M059J (cell line): Measurements from ENCODE around the gene PIMREG. TPM values are rescaled to one million over a fixed set of nuclear protein-coding genes. Genes with fewer than 3 reads are reported as not detected.
A peak's percentile ranks its signal among the peaks of the same experiment; 100 is the strongest.

Experiments used
- DNase-seq: peaks from one replicate; pipeline ENCODE4 v3.0.0-alpha.2; 2012; ENCODE audit warnings: low read depth
- total RNA-seq: library from RNA; depleted of rRNA; stranded (reverse); fragments of >200 nt; shearing (Covaris generic); gene quantifications from 2 replicates; pipeline ENCODE4 v1.2.3, GENCODE V29; 2014; rRNA removed

Gene PIMREG
- 76.1 and 87.3 TPM in 2 replicates for total RNA-seq

DNA sequence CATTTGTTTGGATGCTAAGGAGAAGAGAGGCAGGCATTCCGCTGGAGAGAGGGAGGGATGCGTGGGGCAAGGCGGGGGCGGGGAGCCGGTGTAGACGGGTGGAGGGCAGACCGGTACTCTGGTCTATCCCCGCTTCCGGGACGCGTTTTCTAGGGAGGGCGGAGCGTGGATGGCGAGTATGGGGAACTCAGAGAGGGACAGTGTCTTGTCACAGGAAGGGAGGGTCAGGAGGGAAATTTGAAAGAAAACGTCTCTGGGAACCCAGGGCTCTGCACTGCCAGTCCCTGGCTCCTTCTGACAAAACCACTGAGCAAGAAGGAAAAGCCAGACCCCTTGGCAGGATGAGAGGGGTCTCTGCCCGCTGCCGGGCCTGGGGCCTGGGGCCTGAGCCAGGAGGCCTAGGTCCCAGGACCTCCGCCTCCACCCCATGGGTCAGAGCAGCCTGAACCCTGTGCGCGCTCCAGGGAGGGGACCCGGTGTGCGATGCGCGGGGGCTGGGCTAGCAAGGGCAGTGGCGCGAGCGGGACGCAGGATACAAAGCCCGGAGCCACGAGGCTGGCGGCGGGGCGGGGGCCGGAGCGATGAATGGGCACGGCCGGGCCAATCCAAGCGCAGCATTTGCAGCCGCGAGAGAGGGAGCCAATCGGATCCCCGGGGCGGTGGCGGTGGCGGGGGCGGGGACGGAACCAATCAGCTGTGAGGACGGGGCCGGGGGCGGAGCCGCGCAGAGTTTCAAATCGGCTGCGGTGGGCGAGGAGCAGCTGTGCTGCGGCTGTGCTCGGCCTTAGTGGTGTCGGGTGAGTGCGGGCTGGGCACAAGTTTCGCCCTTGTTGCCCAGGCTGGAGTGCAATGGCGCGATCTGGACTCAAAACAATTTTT, at the start of gene PIMREG:
TSS of gene PIMREG (plus strand) at position 764 of the 879 bp plus-strand sequence. CDS start 656 bp downstream, outside the sequence.
- DNase-seq = peak; percentile 94

GRCh38 chr17:6398955-6399354, 45.3 kb upstream of the PIMREG start:
- no peak for DNase-seq

DNA sequence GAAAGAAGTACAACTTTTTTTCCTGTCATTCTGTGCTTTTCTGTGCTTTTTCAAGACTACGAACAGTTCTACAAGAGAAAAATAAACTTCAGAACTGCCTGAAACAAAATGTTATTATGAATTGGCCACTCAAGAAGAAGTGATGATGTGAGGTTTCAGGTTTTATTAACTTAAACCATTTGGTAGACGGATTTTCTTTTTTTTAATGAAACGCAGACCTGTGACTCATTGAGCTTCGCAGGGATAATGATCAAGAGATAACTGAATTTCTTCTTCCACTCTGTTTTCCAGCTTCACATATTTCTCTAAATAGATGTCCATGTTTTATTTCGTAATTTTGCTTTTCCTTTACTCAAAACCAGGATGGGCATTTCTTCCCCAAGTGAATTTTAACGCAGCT, 42.0 kb upstream of the PIMREG start:
- no peak for DNase-seq

GRCh38 chr17:6408276-6408675, 36.0 kb upstream of the PIMREG start:
- DNase-seq = no peak

GRCh38 chr17:6408735-6409134, 35.5 kb upstream of the PIMREG start:
- DNase-seq = no peak

DNA sequence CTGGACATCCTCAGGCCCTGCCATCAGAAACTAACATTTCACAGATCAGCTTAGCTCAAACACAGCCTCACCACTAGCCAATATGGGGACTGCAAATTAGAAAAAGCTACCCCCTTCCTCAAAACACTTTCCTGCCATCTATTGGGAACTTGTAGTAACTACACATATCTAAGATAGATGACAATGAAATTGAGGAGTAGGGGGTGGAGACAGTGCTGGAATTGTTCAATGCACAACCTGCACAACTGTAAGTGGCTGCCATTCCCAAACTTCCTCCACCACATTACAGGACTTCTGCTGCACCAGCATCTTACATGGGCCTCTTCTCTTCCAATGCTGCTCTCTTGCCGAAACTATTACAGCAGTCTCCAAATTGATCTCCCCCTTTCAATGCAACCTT, 31.2 kb upstream of the PIMREG start:
- peak; percentile 52 for DNase-seq

DNA sequence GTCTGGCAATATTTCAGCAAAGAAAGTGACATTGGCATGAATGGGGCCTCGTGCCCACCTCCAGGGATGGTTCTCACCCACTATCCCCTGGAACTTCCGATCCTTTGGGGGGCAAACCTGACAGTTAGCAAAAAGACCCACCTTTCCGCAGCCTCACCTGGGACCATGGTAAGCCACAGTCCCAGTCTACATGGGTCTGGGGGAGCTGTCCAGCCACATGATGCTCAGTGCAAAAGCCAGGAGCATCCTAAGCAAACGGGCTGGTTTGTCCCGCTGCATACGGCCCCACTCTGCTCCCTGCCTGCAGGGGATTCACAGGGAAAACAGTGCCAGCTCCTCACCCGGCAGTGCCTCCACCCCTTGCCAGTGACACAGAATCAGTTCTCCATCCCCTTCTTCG, 28.6 kb upstream of the PIMREG start:
- DNase-seq = no peak

DNA sequence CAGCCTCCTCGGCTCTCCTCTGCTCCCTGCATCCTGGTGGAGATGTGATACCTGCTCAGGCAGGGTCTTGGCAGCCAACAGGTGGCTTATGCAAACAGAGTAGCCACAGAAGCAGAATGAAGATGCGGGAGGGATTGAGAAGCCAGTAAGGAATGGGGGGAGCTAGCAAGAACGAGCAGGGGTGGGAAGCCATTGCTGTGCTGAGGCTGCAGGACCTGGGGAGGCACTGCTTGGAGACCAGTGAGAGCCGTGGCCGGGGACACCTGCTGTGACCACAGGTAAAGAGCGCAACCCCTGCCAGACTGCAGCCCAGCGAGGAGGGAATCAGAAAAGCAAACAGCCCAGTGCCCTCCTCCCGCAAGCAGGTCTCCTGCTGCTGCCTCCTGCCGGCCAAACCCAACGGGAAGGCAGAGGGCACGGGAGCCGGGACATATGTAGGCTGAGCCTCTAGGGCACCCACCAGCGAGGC, 24.0 kb upstream of the PIMREG start:
- no peak for DNase-seq

- peak; percentile 77 for DNase-seq
Measured at GRCh38 chr17:6421700-6422604, 22.3 kb upstream of the PIMREG start.

DNA sequence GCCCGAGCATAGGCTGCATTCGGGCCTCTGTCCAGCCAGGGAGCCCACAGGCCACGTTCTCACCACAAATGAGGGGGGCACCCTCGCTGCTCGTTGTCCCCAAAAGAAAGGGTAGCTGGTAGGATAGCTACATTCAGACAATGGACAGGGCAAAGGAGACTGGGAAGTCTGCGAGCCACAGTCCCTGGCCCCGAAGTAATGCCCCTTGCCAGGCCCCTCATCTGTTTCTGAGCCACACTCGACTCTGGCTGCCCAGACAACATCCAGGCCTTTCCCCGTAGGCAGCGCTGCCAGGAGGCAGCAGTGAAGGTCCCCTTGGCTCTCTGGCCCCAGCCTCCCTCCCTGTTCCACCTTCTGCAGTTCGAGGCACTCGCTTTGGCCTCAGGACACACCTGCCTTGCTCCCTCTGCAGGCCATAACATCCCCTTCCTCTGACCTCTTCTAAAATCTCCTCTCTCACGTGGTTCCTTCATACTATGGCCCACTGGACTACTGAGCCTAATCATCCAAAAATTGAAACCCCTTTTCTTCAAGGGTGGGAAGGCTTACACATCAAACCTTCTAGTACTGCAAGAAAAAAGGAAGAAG, 21.5 kb upstream of the PIMREG start:
- DNase-seq = no peak

DNA sequence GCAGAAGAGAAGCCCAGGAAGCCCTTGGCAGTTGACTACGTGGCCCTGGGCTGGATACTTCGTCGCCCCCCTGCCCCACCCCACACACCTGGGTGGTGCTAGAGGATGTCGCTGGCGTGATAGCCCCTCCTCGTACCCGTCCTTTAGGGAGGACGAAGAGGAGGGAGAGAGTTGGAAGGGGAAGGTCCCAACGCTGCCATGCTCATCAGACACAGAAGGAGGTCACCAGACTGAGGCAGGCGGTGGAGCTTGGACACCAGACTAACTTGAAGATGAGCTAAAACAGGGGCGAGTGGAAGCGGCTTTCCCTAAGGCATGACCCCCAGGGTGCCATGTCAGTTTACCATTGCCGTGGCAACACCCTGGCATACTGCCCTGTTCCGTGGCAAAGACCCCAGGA, 20.3 kb upstream of the PIMREG start:
- DNase-seq = no peak

DNA sequence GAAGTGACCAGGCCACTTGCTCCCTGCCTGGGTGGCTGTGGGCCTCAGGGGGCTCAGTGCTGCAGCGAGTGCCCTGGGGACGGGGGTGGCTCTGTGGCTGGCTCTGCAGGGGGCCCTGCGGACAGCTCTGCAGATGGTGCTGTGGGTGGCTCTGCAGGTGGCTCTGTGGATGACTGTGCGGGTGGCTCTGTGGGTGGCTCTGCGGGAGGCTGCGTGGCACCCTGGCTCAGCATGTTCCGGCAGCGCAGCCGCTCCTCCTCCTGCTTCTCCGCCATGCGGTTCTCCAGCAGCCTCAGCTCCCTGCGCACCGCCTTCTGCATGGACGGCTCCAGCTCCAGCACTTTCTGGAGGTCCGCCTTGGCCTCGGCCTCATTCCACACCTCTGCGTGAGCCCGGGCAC, 18.8 kb upstream of the PIMREG start:
- no peak for DNase-seq

DNA sequence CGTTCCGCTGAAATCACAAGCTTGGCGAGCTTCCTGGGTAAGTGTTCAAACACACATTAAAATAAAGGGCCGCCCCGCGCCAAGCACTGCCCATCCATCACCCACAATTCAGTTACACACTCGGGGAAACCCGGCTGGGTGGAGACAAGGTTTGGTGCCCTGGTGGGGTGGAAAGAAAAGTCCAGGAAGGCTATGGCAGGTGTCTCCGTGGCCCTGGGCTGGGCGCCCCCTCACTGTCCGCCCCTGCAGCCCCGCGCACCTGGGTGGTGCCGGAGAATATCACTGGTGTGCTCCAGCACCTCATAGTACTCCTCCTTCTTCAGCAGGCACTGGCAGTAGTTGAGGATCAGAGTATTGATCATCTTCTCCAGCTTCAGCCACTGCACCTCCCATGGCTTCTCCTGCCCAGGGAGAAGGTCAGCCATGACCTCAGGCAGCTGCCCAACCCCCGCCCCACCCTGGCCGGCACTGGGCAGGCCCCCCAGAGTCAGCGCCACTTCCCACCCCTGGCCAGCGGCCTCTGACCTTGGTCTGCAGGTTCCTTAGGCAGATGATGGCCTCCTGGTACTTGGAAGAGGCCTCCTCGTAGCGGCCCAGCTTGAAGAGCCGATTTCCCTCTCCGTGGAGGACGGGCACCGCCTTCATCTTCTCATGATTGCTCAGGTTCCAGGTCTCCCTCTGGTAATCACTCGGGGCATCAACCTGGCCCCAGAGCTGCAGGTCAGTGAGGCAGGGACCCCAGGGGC, 17.7 kb upstream of the PIMREG start:
- no peak for DNase-seq

GRCh38 chr17:6427279-6427781, 16.9 kb upstream of the PIMREG start:
- DNase-seq = peak; percentile 74

DNA sequence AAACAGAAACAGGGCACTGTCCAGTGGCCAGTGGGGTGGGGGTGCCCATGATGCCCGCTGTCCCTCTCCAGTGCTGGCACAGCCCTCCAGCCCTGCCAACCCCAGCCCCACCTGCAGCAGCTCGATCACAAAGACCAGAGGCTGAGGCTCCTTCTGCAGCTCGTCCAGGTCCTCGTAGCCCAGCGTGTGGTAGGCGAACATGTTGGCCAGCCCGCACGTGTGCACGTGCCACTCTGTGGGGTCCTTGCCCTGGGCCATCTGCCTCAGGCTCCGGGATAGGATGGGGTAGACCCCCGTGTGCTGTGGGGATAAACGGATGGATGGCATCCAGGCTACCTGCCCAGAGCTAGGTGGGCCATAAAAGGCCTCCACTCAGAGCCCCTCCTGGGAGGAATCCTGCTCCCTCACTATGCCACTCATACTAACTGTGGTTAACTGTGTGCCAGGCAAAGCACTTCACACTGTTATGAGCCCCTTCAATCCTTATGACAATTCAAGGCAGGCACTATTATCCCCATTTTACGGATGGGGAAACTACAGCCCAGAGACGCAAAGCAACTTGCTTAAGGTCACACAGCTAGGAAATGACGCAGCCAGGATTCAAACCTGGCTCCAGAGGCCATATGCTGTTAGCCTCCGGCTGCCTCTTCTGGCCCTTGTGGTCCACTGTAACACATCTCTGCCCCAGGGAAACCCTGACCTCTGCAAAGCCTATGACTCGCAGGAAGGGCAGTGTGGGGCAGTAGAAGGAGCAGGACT, 15.9 kb upstream of the PIMREG start:
- DNase-seq = peak; percentile 16

GRCh38 chr17:6429266-6429665, 15.0 kb upstream of the PIMREG start:
- no peak for DNase-seq

- no peak for DNase-seq
Measured at GRCh38 chr17:6430769-6431168, 13.5 kb upstream of the PIMREG start.

DNA sequence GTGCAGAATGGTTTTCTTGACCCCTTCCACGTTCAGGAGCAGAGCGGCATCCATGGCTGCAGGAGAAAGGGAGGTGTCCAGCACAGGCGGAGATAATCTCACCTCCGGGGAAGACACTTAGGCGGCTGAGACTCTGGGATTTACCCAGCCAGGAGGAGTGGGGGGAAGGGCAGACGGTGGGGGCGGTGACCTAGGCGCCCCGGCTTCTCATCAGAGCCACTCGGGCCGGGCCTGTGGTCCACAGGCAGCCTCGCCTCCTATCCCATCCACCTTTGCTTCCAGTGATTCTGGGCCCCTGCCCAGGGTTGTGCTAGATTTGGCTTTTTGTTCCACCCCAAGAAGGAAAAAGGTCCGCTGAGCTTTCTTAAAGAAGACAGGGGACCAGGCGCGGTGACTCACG, 9.2 kb upstream of the PIMREG start, which contains the start of gene AIPL1:
TSS of gene AIPL1 (minus strand) at position 71 of the 400 bp plus-strand sequence. CDS start at position 54, 17 bp downstream.
- no peak for DNase-seq

- peak; percentile 62 for DNase-seq
Measured at GRCh38 chr17:6435968-6436367, 8.3 kb upstream of the PIMREG start.

- DNase-seq = no peak
Measured at GRCh38 chr17:6437466-6437865, 6.8 kb upstream of the PIMREG start.
